DMS153 (cell line): ENCODE measurements around the gene OR2AT4.
A peak's percentile ranks its signal among the peaks of the same experiment; 100 is the strongest.
"Not testable (repeated sequence)": the region's sequence is repeated elsewhere in the genome, so short reads cannot be mapped to it uniquely, and the experiment has no call there.

Source experiments
- DNase-seq: peaks from one replicate; lab custom pipeline; 2025; lab: John Stamatoyannopoulos, UW

The OR2AT4 gene

DNA sequence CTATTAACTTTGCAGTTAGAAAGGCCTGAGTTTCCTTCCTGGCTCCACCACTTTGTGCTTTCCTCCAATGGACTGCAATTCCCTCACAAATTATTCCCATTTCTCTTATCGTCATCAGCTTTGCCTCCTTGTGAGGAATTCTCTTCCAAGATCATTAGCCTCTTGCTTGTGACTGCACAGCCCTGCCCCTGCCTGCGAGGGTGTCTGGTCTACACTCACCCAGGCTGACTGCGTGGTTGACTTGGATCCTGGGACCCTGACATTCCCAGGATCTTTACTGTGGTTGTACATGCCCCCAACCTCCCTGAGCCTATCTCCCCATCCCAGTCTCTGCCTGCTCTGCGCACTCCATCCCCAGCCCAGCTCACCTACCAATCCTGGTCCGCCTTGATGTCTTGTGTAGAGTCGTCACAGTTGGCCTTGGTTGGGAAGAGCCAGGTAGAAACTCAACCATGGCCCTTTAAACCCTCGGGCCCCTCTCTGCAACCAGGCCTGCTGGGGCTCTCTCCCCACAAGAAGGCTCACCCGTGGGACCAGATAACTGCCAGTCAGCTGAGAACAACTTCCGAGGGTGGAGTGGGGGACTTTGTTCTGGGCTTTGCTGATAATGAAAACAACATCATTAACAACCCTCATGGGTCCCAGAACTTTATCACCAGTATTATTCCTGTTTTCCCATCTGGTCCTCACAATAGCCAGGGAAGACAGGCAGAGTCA, at the start of gene OR2AT4:
Gene OR2AT4 (minus strand): TSS at position 421 of the 717 bp plus-strand sequence.
- DNase-seq = no peak

DNA sequence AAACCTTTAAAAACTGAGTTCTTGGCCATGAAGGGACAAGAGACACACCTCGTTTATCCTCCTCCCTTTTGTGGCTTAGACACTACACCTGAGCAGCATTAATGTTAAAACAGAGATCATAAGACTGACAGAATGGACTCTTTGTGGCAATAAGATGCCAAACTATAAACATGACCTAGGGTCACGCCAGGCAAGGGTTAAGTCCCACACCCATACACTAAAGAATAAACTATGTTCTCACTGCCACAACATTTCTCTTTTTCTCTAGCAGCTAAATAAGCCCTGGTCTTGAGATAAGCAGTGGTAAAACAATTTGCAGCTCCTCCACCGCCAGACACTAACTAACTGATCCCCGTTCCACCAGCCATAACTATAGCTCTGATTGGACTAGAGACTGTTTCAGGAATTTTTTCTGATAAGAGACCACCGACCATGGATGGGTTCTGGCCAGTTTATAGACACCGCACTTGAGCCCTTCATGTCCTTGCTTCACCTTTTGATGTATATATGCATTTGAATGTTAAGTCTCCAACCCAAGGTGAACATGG, 49.4 kb upstream of the OR2AT4 start:
- DNase-seq = no peak

DNA sequence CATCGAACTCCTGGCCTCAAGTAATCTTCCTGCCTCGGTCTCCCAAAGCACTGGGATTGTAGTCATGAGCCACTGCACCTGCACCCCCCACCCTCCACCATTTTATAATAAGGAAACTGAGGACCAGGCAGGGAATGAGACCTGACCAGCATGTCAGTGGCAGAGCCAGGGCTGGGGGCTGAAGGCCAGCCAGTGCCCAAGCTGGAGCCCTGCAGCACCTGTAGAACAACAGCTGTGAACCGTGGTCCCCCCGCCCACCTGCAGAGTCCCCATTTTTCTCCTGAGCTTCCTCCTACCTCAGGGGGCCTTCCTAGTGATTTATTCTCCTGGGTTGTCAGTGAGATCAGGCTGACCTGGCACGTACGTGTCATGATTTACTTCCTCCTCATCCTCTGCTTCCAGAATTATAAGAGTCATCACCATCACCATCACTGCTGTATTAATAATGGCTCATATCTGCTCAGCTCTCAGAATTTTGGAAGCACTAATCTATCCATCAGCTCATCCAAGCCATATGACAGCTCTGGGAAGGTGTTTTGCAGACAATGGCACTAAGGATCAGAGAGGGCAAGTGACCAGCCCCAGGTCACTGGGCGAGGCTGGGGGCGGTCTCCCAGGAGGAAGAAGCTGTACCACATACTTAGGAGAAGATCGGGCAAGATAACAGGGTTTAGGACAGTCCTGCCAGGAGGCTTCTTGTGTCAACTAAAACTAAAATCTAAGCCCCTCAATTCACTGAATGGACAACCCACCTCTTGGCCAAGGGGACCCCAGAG, 48.7 kb upstream of the OR2AT4 start:
- no peak for DNase-seq

DNA sequence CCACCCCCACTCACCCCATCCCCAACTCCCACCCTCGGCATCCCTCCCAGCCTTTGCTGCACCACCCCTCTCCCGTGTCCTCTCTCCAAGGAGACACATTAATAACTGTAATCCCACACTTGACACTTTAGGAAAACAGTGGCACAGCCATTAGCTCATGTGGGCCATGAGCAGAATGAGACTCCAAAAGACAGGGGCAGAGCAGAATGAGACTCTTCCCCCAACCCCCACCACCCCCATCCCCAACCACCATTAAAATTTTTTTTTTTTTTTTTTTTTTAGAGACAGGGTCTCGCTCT, 48.0 kb upstream of the OR2AT4 start:
- no peak for DNase-seq

DNA sequence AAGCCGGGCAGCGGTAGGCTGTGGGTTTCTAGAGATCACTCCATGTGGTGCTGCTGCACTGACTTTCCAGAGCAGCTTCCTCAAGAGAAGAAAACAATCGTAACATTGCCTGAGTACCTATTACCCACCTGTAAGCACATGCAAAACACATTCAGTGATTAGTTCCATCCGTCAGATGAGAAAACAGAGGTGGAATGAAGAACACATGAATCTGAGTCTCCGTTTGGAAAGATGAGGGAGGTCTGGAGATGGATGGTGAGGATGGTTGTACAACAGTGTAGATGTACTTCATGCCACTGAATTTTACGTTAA, 46.7 kb upstream of the OR2AT4 start:
- DNase-seq = no peak

DNA sequence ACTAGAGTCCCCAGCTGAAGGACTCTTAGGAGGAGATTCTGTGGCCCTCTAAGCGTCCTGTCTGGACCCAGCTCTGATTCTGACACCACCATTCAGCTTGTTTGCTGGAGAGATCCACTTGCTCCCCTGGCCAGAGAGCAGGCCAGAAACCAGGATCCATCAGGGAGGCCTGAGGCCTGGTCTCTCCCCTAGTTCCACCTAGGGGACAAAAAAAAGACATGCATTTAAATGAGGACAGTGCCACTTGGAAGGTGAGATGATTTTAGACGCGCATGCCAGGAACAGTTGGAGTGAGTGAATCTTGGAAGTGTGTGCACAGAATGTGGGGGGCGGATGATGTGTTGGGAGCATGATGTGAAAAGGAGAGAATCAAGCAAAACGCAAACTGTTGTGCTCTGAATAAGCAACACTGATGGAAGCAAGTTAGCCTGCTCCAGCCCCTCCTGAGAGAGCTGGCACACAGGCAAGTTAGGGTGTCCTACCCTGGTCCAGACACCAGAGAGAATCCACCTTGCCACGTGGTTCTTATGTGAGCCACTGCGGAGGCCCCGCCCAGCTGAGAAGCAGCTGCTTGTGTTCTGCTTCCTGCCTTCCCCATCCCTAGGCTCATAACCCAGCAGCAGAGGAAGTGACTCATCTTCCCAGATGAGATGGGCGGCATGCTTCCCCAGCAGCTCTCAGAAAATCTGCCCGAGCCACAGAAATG, 46.2 kb upstream of the OR2AT4 start:
- DNase-seq = peak; percentile 91

DNA sequence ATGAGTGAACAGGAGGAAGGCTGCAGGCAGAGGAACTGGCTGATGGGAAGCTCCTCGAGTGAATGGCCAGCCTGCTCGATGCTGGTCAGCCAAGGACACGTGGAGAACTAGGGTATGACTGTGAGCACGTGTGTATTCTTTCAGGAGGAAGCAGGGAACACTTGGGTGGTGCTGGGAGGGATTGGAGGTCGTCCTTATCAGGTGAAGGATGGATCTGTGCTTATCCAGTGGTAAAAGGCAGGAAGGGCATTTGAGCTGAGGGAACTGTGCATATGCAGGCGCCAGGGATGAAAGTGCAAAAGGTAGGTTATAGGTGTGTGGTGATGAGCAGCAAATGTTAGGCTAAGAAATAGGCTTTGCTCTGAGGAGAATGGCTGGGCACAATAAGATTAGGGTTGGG, 44.5 kb upstream of the OR2AT4 start:
- DNase-seq = no peak

DNA sequence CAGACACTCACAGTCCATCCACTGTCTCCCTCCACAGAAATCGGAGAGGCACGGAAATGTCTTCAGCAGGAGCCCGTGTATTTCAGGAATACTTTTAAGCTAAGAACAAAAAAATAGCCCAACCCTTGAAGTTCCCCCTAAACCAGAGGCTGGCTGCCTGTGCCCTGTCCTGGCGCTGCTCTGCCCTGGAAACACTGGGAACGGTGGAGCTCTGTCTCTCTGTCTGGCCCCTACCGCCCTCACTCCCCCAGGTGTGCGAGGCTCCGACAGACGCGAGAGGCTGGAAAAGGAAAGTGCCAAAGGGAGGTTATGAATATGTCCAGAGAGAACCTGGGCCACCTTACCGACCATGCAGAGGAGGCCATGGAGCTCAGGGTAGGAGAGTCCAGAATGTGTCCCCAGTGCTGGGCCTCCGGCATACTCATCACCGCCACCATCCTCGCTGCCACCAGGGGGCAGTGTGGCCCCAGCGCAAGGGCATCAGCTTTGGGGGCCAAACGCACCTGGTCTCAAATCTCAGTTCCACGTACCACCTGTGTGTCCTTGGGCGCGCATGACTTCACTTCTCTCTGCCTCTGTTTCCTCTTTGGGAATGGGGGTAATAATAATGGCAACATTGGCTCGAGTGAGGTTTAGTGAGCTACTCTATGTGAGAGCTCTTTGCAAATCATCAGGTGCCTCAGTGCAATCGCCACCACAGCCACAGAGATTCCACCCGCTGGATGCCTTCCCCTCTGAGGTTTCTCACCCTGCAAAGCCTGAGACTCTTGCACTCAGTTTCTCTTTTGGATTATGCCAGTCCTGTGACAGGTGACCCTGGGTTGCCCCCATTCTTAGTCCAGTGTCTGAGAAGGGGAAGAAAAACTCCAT, 43.8 kb upstream of the OR2AT4 start:
- DNase-seq = no peak

DNA sequence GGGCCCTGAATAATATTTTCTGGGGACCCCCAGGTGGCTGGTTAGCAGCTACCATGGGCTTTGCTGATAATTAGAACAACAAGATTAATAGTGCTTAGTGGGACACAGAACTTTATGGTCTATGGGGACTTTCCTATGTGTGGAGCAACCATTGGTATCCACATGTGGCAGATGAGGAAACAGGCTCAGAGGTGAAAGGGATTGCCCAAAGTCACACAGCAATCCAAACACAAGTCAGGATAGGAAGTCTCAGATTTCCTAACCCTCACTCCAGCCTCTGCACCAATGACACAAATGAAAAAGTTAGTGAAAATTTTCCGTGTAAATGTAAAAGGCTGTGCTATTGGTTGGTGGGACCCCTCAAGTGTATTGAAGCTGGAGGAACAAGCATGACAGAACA, 39.0 kb upstream of the OR2AT4 start:
- no peak for DNase-seq

DNA sequence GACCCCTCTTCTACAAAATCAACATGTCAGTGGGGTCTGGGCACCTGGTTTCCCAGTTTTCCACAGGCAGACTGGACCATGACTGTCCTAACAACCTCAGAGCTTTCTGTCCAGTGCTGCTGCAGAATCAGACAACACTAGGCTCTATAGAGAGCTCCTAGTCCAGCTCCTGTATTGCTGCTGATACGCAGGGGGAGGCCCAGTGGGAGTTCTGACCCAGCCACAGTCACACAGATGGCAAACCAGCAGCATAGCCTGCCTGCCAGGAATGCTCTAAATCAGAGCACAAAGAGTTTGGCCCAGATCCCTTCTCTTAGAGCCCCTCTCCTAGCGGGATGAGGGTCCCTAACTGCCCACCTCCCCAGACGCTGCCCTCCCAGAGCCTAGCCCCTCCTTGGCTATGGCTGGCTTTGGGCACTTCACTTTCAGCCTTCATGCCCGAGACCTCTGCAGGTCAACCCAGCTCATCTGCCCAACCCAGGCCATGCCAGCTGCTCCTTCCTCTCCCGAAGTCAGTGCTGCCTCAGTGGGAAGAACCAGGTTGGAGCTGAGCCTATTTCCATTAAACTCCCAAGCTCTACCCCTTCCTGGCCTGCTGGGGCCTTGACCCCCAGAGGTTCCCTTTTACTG, 38.5 kb upstream of the OR2AT4 start:
- no peak for DNase-seq

DNA sequence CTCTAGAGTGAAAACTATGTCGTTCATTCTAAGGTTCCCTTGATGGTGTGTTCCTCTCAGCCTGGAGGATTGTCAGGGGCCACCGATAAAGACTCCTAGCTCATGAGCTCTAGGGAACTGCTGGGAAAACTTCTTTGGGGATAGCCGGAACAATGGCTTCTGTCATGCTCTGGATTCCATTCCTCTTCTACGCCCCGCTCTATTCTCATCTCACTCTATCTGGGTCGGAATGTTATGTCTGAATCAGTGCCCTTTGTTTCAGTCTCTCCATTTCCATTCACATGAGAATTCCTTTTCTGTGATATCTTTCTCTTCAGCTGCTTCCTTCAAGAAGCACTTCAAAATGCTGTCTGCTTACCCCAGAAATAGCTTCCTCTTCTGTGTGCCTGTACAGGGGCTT, 37.3 kb upstream of the OR2AT4 start:
- no peak for DNase-seq

DNA sequence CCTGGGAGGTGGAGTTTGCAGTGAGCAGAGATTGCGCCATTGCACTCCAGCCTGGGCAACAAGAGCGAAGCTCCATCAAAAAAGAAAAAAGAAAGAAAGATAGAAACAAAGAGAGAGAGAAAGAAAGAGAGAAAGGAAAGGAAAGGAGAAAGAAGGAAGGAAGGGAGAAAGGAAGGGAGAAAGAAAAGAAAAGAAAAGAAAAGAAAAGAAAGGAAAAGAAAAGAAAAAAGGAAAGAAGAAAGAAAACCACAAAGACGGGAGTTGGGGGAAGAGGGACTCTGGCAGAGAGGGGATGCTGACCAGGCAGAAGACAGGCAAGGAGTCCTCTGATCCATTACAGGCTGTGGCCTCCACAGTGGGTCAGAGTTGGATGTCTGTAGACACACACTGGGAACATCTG, 35.4 kb upstream of the OR2AT4 start:
- no peak for DNase-seq

DNA sequence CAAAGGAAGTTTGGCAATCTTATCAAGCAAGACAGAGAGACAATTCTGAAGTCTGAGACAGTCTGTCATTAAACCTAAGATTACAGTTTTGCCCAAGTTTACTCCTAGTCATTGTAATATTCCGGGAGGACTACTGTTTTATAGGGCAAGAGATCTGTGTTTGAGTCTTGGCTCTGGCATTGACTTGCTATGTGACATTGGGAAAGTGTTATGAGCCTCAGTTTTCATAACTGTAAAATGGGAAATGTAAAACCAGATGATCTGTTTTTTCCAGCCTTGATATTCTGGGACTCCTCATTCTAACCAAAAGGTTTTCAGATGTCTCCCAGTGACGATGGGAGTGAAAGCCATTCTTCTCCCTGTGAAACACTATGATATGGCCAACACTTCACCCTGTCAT, 29.9 kb upstream of the OR2AT4 start:
- DNase-seq = no peak

DNA sequence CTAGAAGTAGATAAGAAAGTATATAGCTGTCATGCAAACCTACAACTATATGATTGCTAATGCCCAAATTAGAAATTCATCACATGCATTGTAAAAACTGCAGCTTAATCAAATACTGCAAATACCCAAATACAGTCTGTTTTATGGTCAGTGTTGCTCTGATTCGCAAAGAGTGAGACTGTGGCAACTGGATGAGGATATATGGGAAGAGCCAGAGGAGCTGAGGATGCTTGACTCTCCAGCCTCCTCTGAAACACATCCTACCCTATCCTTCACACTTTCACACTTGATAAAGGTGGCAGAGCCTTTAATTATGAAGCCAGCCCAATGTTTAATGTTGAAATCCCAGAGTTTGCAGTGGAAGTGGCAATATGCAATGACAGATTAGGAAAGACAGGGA, 21.9 kb upstream of the OR2AT4 start:
- no peak for DNase-seq

DNA sequence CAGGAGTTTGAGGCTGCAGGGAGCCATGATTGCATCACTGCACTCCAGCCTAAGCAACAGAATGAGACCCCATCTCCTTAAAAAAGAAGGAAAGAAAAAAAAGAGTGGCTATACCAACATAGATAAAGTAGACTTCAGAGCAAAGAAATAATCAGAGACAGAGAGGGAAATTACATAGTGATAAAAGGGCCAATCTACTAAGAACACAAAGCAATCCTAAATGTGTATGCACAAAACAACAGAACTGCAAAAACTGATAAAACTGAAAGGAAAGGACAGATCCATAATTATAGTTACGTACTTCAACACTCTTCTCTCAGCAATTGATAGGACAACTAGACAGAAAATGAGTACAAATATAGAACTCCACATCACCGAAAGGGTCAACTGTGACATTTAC, 17.8 kb upstream of the OR2AT4 start:
- DNase-seq = no peak

DNA sequence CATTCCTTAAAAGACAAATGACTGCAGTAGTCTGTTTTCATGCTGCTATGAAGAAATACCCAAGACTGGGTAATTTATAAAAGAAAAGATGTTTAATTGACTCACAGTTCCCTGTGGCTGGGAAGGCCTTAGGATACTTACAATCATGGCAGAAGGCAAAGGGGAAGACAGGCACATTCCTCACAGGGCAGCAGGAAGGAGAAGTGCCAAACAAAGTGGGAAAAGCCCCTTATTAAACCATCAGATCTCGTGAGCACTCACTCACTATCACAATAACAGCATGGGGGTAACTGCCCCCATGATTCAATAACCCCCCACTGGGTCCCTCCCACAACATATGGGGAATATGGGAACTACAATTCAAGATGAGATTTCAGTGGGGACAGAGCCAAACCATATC, 16.4 kb upstream of the OR2AT4 start:
- no peak for DNase-seq

DNA sequence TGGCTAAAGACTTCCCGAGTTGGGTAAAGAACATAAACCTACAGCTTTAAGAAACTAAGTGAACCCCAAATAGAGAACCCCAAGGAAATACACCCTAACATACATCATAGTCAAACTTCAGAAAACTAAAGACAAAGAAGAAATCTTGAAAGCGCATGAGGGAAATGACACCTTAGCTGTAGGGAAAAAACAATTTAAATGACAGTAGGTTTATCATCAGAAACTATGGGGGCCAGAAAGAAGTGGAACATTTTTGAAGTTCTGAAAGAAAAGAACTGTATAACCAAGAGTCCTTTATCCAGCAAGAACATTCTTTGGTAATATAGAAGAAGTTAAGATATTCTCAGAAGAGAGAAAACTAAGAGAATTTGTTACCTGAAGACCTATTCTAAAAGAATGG, 15.5 kb upstream of the OR2AT4 start:
- DNase-seq = no peak

DNA sequence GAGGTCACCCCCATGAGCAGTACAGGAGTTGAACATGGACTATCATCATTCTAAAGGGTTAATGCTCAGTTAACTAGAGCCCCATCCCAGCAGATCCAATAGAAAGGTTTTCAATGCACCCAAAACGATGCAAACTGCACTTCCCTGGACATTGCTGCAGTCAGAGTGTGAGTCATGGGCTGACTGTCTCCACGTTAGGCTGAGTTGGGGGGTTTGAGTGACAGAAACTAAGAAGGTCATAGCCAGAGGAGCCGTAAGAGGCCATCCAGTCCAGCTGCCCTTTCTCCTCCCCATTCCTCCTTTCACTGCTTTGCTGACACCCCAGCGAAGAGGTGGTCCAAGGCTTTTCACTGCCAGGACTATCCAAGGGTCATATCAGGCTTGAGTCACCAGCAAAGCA, 10.5 kb upstream of the OR2AT4 start:
- DNase-seq = no peak

DNA sequence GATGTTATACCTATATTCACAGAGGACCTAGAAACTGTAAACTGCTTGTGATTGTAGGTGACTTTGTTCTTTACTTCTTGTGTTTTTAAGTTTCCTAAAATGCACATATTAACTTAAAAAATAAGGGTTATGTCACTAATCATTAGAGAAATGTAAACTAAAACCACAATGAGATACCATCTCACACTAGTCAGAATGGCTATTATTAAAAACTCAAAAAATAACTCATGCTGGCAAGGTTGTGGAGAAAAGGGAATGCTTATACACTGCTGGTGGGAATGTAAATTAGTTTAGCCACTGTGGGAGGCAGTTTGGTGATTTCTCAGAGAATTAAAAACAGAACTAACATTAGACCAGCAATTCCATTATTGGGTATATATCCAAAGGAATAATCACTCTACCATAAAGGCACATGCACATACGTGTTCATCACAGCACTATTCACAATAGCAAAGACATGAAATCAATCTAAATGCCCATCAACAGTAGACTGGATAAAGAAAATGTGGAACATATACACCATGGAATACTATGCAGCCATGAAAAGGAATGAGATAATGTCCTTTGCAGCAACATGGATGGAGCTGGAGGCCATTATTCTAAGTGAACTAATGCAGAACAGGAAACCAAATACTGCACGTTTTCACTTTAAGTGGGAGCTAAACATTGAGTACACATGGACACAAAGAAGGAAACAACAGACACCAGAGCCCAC, 9.4 kb upstream of the OR2AT4 start:
- not testable (repeated sequence) for DNase-seq

DNA sequence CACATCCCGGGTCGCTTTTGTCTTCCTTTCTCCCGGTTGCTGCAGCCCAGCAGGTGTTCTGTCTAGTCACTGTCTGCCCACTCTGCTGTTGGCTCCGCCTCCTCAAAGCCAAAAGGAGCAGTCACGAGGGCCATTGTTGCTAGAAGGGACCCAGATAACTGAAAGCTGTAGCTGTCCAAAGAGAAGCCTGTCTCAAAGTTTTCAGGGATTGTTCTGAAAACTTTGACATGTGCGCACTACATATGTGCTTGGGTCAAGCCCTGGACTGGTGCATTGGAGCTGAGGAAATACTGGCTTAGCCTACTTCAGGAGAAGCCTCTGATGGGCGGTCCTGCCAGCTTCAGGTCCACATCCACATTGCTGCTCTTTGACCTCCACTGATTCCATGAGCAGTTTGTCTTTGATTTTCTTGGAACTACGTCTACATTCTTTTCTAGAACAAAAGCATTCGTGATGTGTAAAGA, 8.8 kb upstream of the OR2AT4 start:
- DNase-seq = no peak
